ENCODE measurements around the gene JARID2. TPM values are rescaled to one million over a fixed set of nuclear protein-coding genes. Genes with fewer than 3 reads are reported as not detected.

JARID2 gene
- total and polyA plus RNA-seq, 9 of the 15 experiments (the other 6 are each of a cell fraction or from before 2014, with no cell fraction given) = 5.0 to 29.0 (median 15.6) TPM

- TF ChIP-seq, protein P1, sequence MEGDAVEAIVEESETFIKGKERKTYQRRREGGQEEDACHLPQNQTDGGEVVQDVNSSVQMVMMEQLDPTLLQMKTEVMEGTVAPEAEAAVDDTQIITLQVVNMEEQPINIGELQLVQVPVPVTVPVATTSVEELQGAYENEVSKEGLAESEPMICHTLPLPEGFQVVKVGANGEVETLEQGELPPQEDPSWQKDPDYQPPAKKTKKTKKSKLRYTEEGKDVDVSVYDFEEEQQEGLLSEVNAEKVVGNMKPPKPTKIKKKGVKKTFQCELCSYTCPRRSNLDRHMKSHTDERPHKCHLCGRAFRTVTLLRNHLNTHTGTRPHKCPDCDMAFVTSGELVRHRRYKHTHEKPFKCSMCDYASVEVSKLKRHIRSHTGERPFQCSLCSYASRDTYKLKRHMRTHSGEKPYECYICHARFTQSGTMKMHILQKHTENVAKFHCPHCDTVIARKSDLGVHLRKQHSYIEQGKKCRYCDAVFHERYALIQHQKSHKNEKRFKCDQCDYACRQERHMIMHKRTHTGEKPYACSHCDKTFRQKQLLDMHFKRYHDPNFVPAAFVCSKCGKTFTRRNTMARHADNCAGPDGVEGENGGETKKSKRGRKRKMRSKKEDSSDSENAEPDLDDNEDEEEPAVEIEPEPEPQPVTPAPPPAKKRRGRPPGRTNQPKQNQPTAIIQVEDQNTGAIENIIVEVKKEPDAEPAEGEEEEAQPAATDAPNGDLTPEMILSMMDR (IDR thresholded peaks at IDR 0.05 in 2 of 3, conservative IDR thresholded peaks at IDR 0.05 in 1 of 3; ENCODE audit: insufficient read depth in 2 of 3, low read depth in 1 of 3, low read length in 3 of 3) = no peak
- no peak for TF ChIP-seq POLR2AphosphoS2 (IDR thresholded peaks at IDR 0.05; ENCODE audit: low read length)
- no peak for TF ChIP-seq YY1 (IDR thresholded peaks at IDR 0.05; ENCODE audit: borderline replicate concordance in 1 of 3, control insufficient read depth in 1 of 3, extremely low read depth in 1 of 3, insufficient read depth in 3 of 3, insufficient read length in 1 of 3, insufficient replicate concordance in 2 of 3, low read depth in 1 of 3, low read length in 2 of 3)
- no peak for TF ChIP-seq ZNF124 (CRISPR knock-in tag; IDR thresholded peaks at IDR 0.05)
- TF ChIP-seq, protein P2, sequence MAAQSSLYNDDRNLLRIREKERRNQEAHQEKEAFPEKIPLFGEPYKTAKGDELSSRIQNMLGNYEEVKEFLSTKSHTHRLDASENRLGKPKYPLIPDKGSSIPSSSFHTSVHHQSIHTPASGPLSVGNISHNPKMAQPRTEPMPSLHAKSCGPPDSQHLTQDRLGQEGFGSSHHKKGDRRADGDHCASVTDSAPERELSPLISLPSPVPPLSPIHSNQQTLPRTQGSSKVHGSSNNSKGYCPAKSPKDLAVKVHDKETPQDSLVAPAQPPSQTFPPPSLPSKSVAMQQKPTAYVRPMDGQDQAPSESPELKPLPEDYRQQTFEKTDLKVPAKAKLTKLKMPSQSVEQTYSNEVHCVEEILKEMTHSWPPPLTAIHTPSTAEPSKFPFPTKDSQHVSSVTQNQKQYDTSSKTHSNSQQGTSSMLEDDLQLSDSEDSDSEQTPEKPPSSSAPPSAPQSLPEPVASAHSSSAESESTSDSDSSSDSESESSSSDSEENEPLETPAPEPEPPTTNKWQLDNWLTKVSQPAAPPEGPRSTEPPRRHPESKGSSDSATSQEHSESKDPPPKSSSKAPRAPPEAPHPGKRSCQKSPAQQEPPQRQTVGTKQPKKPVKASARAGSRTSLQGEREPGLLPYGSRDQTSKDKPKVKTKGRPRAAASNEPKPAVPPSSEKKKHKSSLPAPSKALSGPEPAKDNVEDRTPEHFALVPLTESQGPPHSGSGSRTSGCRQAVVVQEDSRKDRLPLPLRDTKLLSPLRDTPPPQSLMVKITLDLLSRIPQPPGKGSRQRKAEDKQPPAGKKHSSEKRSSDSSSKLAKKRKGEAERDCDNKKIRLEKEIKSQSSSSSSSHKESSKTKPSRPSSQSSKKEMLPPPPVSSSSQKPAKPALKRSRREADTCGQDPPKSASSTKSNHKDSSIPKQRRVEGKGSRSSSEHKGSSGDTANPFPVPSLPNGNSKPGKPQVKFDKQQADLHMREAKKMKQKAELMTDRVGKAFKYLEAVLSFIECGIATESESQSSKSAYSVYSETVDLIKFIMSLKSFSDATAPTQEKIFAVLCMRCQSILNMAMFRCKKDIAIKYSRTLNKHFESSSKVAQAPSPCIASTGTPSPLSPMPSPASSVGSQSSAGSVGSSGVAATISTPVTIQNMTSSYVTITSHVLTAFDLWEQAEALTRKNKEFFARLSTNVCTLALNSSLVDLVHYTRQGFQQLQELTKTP (IDR thresholded peaks at IDR 0.05; ENCODE audit: low read depth in 1 of 2, partially characterized antibody in 2 of 2) = no peak
- no peak for TF ChIP-seq FOXA3 (CRISPR knock-in tag; conservative IDR thresholded peaks at IDR 0.05 in 1 of 2, IDR thresholded peaks at IDR 0.05 in 1 of 2)
- TF ChIP-seq, protein P3, sequence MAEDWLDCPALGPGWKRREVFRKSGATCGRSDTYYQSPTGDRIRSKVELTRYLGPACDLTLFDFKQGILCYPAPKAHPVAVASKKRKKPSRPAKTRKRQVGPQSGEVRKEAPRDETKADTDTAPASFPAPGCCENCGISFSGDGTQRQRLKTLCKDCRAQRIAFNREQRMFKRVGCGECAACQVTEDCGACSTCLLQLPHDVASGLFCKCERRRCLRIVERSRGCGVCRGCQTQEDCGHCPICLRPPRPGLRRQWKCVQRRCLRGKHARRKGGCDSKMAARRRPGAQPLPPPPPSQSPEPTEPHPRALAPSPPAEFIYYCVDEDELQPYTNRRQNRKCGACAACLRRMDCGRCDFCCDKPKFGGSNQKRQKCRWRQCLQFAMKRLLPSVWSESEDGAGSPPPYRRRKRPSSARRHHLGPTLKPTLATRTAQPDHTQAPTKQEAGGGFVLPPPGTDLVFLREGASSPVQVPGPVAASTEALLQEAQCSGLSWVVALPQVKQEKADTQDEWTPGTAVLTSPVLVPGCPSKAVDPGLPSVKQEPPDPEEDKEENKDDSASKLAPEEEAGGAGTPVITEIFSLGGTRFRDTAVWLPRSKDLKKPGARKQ (CRISPR knock-in tag; IDR thresholded peaks at IDR 0.05) = no peak
- no peak for TF ChIP-seq BDP1 (IDR thresholded peaks at IDR 0.05; ENCODE audit: insufficient read depth, insufficient read length)
- TF ChIP-seq, protein P4, sequence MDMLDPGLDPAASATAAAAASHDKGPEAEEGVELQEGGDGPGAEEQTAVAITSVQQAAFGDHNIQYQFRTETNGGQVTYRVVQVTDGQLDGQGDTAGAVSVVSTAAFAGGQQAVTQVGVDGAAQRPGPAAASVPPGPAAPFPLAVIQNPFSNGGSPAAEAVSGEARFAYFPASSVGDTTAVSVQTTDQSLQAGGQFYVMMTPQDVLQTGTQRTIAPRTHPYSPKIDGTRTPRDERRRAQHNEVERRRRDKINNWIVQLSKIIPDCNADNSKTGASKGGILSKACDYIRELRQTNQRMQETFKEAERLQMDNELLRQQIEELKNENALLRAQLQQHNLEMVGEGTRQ (CRISPR knock-in tag; IDR thresholded peaks at IDR 0.05) = no peak
- no peak for TF ChIP-seq FIP1L1 (IDR thresholded peaks at IDR 0.05; ENCODE audit: low read depth, low read length, poor library complexity, severe bottlenecking)
- no peak for TF ChIP-seq MBD2 (IDR thresholded peaks at IDR 0.05; ENCODE audit: borderline replicate concordance, low read depth)
- no peak for TF ChIP-seq KDM5B (IDR thresholded peaks at IDR 0.05; ENCODE audit: insufficient replicate concordance, low read depth, low read length)
- TF ChIP-seq PTTG1 (tag; IDR thresholded peaks at IDR 0.05; ENCODE audit: low read depth) = peak; percentile 80
- TF ChIP-seq FOXK2 (conservative IDR thresholded peaks at IDR 0.05 in 1 of 2, IDR thresholded peaks at IDR 0.05 in 1 of 2; ENCODE audit: low read depth in 2 of 2) = no peak
- TF ChIP-seq CBFA2T3 (IDR thresholded peaks at IDR 0.05) = no peak
- TF ChIP-seq KLF1 (tag; IDR thresholded peaks at IDR 0.05) = no peak
- TF ChIP-seq SRF (CRISPR knock-in tag; IDR thresholded peaks at IDR 0.05) = no peak
- no peak for TF ChIP-seq GTF2E2 (tag; IDR thresholded peaks at IDR 0.05)
These were observed 39.0 kb upstream of the JARID2 start (continued) for GRCh38 chr6:15206887-15207286.

All from K562 (cell line).